GM19240 (cell line): ENCODE measurements around the gene TMEM131.

Experiments used
- DNase-seq: peaks from one replicate; pipeline ENCODE4 v3.0.0; 2011; ENCODE audit warnings: low spot score; ENCODE audit not compliant: insufficient read length

Gene TMEM131

GRCh38 chr2:97992836-97993825 is 2.6 kb downstream of the TMEM131 start:
- no peak for DNase-seq

DNA sequence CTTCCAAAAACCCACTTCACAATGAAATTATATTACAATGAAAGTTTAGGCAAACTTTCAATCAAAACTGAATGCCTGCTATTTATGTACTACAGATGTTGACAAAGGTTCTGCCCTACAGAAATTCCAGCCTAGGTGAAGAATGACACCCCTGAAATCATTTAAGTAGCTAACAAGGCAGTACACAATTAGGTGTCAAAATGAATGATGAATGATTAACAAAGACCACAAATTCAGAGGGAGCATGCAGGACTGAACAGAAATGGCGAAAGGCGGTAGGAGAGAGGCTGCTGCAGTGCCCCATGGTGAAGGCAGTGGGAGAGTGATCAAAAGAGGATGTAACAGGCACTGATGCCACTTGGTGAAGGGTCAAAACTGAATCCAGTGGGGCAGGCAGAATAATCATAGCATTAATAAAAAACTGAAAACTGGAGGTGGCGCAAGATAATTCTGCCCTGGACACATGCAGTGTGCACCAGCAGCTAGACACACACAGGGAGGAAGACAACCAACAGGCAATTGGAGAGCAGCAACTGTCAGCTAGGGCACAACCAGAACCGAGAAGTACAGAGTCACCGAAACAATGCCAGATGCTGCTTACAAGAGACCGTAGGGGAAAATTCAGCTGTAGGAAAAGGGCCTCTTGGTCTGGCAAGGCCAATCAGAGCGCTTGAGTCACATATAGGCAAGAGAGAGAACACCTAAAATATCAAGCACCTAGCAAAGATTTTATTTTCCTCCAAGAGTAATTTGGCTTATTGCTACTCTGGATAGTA is 4.5 kb downstream of the TMEM131 start:
- no peak for DNase-seq

DNA sequence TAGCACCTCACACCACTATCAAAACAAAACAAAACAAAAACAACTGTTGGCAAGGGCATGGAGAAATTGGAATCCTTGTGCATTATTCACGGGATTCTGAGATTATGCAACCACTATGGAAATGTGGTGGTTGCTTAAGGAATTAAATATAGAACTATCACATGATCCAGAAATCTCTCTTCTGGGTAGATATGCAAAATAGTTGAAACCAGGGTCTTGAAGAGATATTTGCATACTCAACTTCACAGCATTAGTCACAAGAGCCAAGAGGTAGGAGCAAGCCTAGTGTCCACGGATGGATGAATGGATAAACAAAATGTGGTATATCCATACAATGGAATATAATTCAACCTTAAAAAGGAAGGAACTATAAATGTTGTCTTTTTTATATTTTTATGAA is 7.0 kb downstream of the TMEM131 start:
- no peak for DNase-seq

DNA sequence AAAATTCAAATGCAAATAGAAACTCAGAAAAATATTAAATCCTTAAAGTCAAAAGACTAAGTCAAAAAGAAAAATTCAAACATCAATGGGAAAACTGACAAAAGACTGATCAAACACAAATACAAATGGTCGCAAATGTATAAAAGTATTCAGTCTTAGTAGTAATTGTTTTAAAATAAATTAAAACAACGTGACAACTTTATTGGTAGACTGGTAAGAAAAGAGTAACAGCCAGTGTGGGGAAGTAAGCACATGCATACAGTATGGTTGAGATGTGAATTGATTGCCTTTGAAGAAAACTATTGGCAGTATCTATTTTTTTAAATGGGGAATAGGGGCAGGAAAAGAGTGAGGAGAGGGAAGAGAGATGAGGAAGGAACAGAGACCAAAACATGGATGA is 9.8 kb downstream of the TMEM131 start:
- DNase-seq: no peak

GRCh38 chr2:97983698-97984097 is 12.1 kb downstream of the TMEM131 start:
- DNase-seq: no peak

- DNase-seq: no peak
Observed at GRCh38 chr2:97983134-97983533, 12.6 kb downstream of the TMEM131 start.

DNA sequence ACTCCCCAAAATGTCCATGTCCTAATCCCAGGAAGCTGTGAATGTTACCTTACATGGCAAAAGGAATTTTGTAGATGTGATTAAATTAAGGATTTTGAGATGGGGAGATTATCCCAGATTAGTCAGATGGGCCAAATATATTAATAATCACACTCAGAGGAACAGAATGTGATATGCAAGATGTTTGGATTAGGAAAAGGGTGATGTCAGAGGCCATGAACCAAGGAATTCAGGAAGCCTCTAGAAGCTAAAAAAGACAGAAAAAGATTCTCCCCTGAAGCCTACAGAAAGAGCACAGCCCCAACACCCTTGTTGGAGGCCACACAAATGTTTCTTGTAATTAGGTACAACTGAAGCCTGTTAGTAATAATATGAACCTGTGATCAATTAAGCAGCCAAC is 13.1 kb downstream of the TMEM131 start:
- no peak for DNase-seq

DNA sequence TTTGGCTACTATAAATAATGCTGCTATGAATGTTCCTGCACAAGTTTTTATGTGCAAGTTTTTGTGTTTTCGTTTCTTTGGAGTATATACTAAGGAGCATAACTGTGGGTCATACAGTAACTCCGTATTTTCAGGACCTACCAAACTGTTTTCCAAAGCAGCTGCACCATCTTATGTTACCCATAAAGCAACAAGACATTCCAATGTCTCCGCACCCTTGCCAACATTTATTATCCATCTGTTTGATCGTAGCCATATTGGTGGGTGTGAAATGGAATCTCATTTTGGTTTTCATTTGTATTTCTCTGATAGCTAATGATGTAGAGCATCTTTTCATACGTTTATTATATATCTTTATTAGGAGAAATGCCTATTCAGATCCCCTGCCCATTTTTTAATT is 13.8 kb downstream of the TMEM131 start:
- no peak for DNase-seq

- DNase-seq: no peak
Observed at GRCh38 chr2:97979904-97980303, 15.8 kb downstream of the TMEM131 start.

DNA sequence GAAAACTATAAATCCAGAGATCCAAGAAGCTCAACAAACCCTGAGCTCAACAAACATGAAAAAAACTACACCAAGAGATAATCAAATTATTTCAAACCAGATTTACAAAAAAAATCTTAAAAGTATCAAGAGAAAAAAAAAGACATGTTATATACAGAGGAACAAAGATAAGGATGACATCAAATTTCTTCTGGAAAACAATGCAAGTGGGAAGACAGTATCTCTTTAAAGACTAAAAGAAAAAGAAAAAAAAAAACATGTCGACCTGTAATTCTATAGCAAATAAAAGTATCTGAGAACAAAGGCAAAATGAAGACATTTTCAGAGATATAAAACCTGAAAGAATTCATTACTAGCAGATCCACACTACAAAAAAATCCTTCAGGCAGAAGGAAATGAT is 21.3 kb downstream of the TMEM131 start:
- no peak for DNase-seq

- DNase-seq: no peak
Observed at GRCh38 chr2:97970293-97971060, 25.3 kb downstream of the TMEM131 start.

GRCh38 chr2:97969081-97970067 is 26.4 kb downstream of the TMEM131 start:
- DNase-seq: no peak

DNA sequence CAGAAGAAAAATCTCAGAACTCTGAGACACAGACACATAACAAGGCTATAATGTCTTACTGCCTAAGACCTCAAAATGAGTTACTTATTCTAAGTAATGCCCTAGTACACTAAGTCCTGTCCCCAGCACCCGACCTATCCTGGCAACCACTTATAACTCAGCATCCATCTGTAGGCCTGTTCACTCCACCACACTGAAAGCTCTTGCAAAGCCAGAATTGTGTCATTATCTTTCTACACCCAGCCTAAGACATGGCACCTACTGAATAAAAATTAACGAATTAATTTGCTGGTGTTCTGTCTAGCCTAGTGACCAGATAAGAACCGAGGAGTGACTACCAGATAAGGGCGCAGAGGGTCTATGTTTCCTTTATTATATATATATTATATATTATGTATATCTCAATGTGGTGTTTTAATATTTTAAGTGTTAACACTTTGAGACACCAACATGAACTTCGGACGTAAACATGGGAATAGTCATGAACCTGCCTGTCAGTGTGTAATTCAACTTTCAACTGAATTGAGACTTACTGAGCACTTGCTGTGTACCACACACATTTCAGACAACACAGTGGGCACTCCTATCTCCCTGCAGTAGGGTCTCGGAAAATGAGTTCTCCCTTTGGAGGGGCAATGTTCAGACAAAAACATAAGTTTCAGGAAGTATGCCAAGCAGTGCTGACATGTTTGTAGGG is 27.7 kb downstream of the TMEM131 start:
- DNase-seq: no peak

DNA sequence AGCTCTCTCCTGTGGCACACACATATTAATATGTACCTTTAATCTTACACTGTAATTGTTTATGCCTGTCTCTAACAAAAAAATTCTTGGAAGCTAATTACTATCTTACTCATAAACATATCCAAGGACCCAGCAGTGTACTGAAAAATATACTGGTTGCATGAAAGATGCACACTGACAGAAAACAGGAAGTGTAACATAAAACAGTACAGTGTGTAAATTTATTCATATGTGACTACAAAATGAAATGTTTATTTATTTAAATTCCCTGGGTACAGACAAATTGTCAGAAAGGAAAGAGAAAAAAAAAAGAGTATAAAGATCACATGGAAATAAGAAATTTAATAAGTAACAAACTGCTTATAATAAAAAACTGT is 28.5 kb downstream of the TMEM131 start:
- DNase-seq: no peak

DNA sequence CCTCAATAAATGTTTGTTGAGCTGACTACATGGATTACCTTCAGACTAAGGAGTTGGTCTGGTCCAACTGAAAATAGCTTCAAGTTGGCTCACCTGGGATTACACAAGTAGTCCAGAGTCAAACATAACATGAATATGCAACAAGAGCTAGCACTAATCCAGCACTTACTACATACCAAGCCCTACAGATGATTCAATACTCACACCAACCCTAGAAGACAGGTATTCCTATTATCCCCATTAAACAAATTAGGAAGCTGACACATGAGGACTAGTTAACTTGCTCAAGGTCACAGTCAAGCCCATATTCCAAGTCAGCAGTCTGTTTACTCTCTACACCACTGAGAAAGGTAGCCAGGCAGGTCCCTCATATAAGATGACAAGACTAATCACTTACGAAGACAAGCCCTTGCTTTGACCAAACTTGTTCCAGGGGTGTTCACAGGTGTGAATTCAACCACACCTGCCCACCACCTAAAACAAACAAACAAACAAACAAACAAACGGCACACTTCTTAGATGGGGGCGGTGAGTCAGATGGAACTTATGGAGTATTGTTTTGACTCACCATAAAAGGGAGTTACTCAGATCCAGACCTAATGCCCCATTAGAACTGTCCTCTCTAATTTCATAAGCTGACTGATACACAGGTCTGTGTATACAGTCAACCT is 29.1 kb downstream of the TMEM131 start:
- no peak for DNase-seq

GRCh38 chr2:97965116-97965515 is 30.6 kb downstream of the TMEM131 start:
- no peak for DNase-seq

GRCh38 chr2:97963880-97964279 is 31.9 kb downstream of the TMEM131 start:
- DNase-seq: no peak

DNA sequence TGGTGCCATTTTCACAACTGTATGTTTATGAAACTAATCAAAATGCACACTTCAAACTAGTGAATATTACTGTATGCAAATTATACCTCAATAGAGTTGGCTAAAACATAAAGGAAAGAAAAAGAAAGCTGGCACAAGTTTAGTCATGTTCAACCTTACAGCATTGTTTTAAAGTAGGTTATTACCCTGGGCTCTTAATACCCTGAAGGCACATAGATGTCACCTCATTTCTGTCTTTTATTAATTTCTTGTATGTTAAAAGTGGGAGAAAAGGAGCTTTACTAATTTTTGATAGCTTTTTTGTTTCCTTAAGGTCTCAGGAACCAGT is 32.7 kb downstream of the TMEM131 start:
- no peak for DNase-seq

DNA sequence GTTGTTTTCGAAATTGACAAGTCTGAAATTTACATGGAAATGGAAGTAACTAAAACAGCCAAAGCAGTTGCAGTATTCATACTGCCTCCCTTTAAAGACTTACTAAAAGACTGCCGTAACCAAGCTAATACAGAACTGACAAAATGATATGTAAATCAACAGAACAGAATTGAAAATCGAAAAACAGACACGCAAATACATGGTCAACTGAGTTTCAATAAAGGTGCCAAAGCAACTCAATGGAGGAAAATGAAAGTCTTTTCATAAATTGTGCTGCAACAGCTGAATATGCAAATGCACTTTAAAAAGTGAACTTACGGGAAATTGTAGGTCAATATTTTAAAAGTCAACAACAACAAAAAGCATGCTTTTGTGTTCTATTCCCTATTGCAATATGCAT is 34.2 kb downstream of the TMEM131 start:
- DNase-seq: no peak

GRCh38 chr2:97958184-97958583 is 37.6 kb downstream of the TMEM131 start:
- no peak for DNase-seq
